GM18870 (cell line): Measurements from ENCODE around the gene MTA3.
"Not testable (repeated sequence)": the region's sequence is repeated elsewhere in the genome, so short reads cannot be mapped to it uniquely, and the experiment has no call there.

ENCODE experiments used
- ATAC-seq: cut with Tn5 transposase; IDR thresholded peaks from one replicate; pipeline ENCODE4 v1.9.1; 2021; ENCODE audit warnings: moderate library complexity; ENCODE audit not compliant: unreplicated experiment

MTA3 gene

GRCh38 chr2:42724886-42725285 is 156.5 kb downstream of the MTA3 start:
- ATAC-seq: no peak

- ATAC-seq: no peak
Measured at GRCh38 chr2:42725657-42726056, 157.2 kb downstream of the MTA3 start.

GRCh38 chr2:42726680-42727079 is 158.2 kb downstream of the MTA3 start:
- no peak for ATAC-seq

GRCh38 chr2:42731316-42731715 is 162.9 kb downstream of the MTA3 start:
- not testable (repeated sequence) for ATAC-seq

- ATAC-seq: no peak
Measured at GRCh38 chr2:42733852-42734251, 165.4 kb downstream of the MTA3 start.

DNA sequence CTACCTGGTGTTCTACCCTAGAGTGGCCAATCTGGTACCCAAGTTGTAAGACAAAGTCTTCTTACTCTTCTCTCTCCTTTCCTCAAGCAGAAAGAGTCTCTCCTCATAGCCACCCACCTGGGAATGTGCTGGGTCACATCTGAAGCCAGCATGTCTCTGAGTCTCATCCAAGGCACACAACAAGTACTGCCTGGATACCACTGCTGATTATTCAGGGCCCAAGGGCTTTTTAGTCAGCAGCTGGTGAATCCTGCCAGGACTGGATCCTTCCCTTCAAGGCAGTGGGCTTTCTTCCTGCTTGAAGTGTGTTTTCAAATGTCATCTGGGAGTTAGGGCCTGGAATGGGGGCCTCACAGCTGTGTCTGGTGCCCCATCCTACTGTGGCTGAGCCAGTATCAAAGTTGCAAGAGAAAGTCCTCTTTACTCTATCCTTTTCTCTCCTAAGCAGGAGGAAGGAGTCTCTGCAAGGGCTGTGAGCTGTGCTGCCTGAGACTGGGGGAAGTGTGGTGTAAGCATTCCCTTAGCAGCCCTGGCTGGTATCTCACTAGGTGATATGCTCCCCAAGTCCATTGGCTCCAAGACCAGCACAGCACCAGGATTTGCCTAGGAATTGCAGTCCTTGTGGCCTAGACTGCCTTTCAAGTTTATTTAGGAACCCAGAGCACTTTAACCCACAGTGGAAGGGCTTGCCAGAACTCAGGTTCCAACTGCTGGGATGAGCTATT is 168.3 kb downstream of the MTA3 start:
- no peak for ATAC-seq

- no peak for ATAC-seq
Measured at GRCh38 chr2:42741140-42741539, 172.7 kb downstream of the MTA3 start.

DNA sequence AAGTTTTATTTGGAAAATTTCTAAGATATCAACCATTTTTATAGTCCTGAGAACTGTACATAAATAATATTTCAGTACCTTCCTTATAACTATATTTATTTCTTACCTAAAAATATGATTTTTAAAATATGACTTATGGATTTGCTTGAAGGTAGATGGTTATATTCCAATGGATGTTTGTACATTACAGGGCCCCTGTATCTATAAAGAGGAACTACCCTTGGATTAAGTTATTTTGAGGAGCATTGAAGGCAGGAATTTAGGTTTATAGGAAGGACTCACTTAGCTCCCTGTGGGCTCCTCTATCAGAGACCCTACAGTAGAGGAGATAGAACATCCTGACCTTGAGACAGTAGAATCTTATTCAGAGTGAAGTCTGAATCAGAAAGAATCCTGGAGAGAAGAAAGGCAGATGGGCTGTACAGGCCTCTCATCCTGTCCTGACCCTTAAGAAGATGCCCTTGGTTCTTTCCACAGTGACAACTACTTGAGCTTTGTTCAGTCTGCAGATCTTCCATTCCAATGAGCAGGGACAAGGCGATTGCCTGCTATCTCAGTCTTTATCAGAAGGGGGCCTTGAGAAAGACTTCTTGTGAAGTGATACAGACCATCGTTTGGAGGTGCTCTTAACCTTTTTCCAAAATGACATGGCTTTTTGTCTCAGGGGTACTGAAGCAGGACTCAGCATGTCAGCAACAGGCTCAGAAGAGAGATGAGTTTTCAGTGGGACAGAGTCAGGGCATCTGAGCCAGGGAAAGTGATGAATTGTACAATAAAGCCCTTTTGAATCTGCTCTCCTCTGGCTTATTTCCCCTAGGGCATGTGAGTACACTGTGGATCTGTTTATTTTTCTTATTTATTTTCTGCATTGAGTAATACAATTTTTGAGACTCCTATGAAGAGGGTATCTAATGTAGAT is 174.6 kb downstream of the MTA3 start:
- no peak for ATAC-seq

DNA sequence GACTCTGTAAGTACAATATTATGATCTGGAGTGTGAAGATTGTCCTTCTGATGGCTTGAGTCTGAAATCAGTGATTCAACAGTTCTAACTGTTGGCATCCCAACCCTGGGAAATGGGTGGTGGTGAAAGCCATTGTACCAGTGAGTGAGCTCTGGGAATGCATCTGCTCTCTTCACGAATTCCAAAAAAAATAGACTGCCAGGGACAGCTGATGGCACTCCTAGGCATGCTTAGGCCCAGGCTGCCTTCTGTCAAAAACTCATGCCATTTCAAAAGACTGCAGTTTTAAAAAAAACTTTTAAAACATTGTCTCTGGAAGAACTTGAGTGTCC is 175.2 kb downstream of the MTA3 start:
- ATAC-seq: no peak

DNA sequence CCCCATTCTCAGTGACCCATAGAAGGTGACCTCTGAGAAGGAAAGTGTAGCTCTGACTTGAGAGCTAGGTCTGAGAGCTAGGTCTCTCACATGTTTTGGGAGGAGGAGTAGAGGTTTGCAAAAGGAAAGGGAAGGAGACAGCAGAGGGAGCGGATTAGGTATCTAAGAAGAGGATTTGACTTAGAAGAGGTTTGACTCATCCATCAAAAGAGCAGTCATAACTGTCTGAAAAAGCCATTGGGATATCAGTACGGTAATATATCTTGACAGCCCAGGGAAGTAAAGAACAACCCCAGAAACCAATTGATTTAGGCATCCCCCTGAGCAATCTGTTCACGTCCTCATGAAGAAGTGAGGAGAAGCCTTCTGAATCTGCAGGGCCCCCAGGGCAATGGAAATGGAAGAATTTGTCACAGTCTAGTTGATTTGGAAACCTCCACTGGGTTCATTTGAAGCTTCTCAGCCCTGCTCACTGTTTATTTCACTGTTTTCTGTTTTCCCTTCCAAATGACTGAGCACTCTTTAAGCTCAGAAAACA is 176.2 kb downstream of the MTA3 start:
- no peak for ATAC-seq

- ATAC-seq: no peak
Measured at GRCh38 chr2:42747422-42747821, 179.0 kb downstream of the MTA3 start.

DNA sequence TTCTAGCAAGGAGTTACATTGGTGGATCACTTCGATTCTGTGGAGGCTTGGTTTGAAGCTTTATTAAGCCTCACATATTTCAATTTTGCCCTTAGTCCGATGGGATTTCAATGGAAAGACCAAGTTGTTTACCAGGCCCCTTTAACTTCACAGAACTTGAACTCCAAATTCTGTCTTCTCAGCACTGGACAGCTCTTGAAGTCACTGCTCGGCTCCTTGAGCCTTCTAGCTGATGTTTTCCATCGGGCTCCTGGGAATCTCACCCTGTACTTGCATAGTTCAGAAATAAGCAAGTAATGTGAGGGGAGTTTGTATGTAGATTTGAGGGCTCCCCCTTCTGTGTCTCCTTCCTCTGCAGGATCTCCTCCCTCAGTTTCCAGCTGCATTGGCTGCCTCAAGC is 180.4 kb downstream of the MTA3 start:
- no peak for ATAC-seq

DNA sequence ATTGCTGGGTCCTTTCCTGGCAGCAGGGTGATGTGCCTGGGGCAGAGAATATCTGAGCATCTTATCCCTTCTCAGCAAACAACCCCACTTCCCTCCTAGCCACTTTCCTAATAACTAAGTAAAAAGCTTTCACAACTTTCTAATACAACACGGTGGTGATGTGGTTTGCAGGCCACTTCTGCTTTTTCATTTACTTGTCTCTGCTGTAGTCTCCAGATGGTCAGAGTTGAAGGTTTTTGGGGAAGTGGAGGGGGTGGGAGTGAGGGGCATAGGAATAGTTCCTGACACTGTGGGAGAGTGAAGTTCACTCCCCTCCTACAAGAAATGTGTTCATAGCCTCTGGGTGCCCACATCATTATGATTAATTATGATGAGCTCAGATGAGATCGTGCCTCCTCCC is 183.9 kb downstream of the MTA3 start:
- peak; percentile 91 for ATAC-seq

DNA sequence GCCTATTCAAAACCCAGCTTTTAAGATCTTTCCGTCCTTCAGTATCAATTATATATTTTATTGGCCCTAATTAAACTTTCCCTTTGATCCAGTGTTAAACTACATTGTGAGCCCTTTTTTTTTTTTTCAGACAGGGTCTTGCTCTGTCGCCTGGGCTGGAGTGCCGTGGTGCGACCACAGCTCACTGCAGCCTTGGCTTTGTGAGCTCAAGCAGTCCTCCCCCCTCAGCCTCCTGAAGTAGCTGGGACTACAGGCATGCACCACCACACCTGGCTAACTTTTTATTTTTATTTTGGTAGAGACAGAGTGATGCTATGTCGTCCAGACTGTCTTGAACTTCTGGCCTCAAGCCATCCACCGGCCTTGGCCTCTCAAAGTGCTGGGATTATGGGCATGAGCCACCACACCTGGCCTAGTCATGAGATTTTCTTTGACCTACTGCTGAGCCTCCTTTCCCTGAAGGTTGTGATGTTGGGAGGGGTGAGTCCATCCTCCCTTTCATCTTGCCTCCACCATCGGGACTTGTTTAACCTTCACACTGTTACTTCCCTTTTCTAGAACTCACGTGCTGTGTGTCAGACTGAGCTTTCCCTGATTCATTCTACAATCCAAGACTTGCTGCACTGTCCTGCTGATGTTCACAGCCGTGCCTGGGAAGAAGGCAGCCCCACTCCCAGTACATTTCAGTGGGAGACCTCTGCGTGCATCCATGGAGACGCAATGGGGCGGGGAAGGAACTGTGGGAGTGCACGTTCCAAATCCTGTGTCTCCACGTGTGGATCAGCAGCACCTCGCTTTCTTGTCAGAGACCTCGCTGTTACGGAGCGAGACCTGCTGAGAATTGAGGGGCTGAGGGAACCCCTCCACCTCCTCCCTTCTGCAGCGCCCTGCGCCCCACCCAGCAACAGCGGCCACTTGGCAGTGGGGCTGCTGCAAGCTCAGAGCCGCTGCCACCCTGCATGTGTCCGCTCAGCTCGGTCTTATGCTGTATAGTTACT is 184.7 kb downstream of the MTA3 start:
- no peak for ATAC-seq

DNA sequence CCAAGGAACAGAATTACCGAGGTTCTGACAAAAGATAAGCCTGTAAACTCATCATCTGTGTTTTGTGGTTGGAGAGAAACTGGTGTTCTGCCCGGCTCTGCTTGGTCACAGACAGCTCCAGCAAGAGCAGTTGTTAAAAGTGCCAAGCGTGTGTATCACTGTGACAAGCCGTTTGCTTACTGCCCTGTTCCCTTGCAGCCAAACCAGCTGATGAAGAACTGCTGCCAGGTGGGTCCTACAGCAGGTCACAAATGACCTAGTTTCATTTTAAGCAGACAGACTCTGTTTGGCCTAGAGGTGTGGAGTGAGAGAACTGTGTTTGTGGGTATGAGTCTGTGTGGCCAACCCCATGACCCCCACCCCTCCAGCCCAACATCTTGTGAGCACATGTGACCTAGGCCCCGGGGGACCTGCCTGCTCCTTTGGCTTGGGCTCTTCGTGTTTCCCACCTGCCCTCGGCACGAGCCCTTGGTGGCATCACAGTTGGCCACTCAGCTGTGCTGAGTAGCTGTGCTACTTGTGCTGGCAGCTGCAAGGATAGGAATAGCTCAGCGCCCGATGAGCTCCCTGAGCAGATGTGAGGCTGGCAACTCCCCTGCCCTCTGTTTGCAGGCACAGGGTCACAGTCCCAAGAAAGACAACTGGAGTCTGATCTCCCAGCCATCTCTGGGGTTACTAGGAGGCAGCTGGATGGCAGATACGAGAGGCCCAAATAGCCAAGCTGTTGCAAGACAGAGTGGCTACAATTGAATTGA is 185.8 kb downstream of the MTA3 start:
- ATAC-seq: peak; percentile 37

DNA sequence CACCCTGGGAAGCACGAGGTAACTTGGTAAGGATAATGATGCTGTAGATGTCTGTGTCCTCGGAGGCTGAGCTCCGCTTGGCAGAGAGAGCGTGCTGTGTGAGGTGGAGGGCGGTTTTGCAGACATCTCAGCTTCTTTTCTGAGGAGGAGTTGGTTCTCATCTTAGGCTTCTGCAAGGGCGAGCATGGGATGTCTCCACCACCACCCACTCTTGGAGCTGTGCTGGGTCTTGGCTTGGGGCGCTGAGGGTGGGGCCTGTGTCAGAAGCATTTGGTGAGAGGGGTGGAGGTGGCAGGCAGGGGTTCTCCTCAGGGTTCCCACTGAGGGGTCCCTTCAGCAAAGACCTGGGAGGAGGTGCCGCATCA is 186.3 kb downstream of the MTA3 start:
- no peak for ATAC-seq

GRCh38 chr2:42755191-42755880 is 186.9 kb downstream of the MTA3 start:
- no peak for ATAC-seq

- ATAC-seq: no peak
Measured at GRCh38 chr2:42756150-42756775, 187.8 kb downstream of the MTA3 start.

DNA sequence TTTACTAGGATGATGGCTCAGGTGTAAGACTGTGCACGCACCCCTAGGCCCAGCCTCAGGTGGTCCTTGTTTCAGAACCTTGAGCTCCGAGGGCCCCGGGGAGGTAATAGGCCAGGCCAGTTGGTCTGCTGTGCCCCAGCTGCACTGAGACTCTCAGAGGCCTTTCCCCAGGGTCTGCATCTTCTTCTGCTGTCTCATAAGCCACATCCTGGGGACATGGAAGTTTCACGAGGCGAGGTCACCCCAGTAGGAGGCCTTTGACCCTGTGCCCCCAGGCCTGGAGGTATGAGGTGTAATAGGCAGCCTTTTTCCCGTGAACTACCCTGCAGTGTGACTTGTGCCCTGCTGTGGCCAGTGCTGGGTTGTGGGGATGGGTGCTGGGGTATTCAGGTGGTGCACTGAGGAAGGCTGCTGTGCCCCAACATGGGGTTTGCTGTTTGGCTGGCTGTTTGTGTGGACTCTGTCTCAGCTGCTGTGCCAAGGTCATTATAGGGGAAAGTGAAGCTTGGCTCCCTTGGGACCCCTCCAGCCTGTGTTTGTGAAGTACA is 188.6 kb downstream of the MTA3 start:
- ATAC-seq: no peak
